HCT116 (cell line): ENCODE data around the gene ARHGEF12.

ENCODE experiments used
- CBX3 ChIP-seq: IDR thresholded peaks from 2 replicates; pipeline ENCODE4 v1.6.1; 2012; ENCODE audit warnings: low read depth
- CTCF ChIP-seq, 3 experiments: fragments of 200-600 bp in 1 of 3; sonication (generic) in 1 of 3; IDR thresholded peaks in 2 of 3; conservative IDR thresholded peaks in 1 of 3; 2 replicates each; pipeline ENCODE4 v1.5.1; 2012 to 2017; ENCODE audit warnings: low read depth in 2 of 3, low read length in 2 of 3, antibody characterized with exemption in 1 of 3, borderline replicate concordance in 1 of 3, control low read depth in 1 of 3, mild to moderate bottlenecking in 1 of 3, mixed read lengths in 1 of 3, mixed run types in 1 of 3, moderate library complexity in 1 of 3; ENCODE audit not compliant: insufficient read depth in 1 of 3
- POLR2A ChIP-seq: IDR thresholded peaks from 2 replicates; pipeline ENCODE4 v1.7.0; 2011; ENCODE audit warnings: borderline replicate concordance; ENCODE audit not compliant: insufficient read depth, insufficient read length; ENCODE audit errors: extremely low read depth
- RAD21 ChIP-seq: IDR thresholded peaks from 2 replicates; pipeline ENCODE4 v1.6.1; 2012; ENCODE audit warnings: low read depth, mild to moderate bottlenecking
- SIN3A ChIP-seq: IDR thresholded peaks from 2 replicates; pipeline ENCODE4 v1.6.1; 2012; ENCODE audit warnings: low read depth
- YY1 ChIP-seq: IDR thresholded peaks from 2 replicates; pipeline ENCODE4 v1.6.1; 2011; ENCODE audit warnings: low read length, low read depth, moderate library complexity, mild to moderate bottlenecking; ENCODE audit not compliant: insufficient replicate concordance; ENCODE audit errors: extremely low read depth

GRCh38 chr11:120425527-120425926 lies 89.3 kb downstream of the ARHGEF12 start:
- no peak for TF ChIP-seq YY1
- TF ChIP-seq CTCF (IDR thresholded peaks at IDR 0.05 in 2 of 3, conservative IDR thresholded peaks at IDR 0.05 in 1 of 3; ENCODE audit: borderline replicate concordance in 1 of 3, insufficient read depth in 1 of 3, low read depth in 2 of 3, low read length in 2 of 3) = no peak
- no peak for TF ChIP-seq CBX3
- TF ChIP-seq POLR2A = no peak
- no peak for TF ChIP-seq SIN3A
- no peak for TF ChIP-seq RAD21
